Caco-2 (cell line): ENCODE results near the gene GRIPAP1. TPM values are rescaled to one million over a fixed set of nuclear protein-coding genes. Genes with fewer than 3 reads are reported as not detected.

Source experiments
- Bru-seq: library from RNA; stranded (reverse); fragments of 400-500 nt; gene quantifications from one replicate; lab custom pipeline; 2021; lab: Mats Ljungman, UMichigan
- BruChase-seq, 2 experiments: library from RNA; stranded (reverse); fragments of 400-500 nt; gene quantifications; one replicate each; lab custom pipeline; 2021; lab: Mats Ljungman, UMichigan
- BruUV-seq: library from RNA; stranded (reverse); fragments of 400-500 nt; replicated peaks from 2 replicates; lab custom pipeline; 2021; lab: Mats Ljungman, UMichigan
- CTCF ChIA-PET: fragments of 300-600 bp; sonication (Branson Sonifier 250); formaldehyde crosslinking; loops from one replicate; lab custom pipeline; 2022; ENCODE audit warnings: antibody characterized with exemption; lab: Charles Lee
- POLR2A ChIA-PET: fragments of 300-600 bp; sonication (Branson Sonifier 250); formaldehyde crosslinking; loops from one replicate; lab custom pipeline; 2022; ENCODE audit warnings: antibody characterized with exemption; lab: Charles Lee
- DNase-seq, 2 experiments: peaks; one replicate each; pipeline versions ENCODE4 v3.0.0 to v3.0.0-alpha.2; 2020 to 2022
- H3K27me3 ChIP-seq: replicated peaks from 2 replicates; pipeline ENCODE4 v1.6.0; 2011; ENCODE audit warnings: low read length; ENCODE audit not compliant: control insufficient read depth, insufficient read depth
- H3K36me3 ChIP-seq: 2 replicates; pipeline ENCODE4 v1.5.1; 2011; ENCODE audit warnings: low read length; ENCODE audit not compliant: control insufficient read depth, insufficient read depth
- H3K4me1 ChIP-seq: fragments of 250-450 bp; sonication (Bioruptor Pico); 2 replicates; pipeline ENCODE4 v1.5.1; 2020; ENCODE audit warnings: mild to moderate bottlenecking
- H3K4me3 ChIP-seq: 2 replicates; pipeline ENCODE4 v1.5.1; 2011; ENCODE audit warnings: low read depth, mild to moderate bottlenecking, control low read depth, low read length
- H3K9me3 ChIP-seq: fragments of 250-450 bp; sonication (Bioruptor Pico); 2 replicates; pipeline ENCODE4 v1.5.1; 2020; ENCODE audit warnings: mild to moderate bottlenecking, moderate library complexity
- H3K27ac Mint-ChIP-seq: one replicate; pipeline ENCODE4 v1.8.0; 2022; ENCODE audit warnings: mixed read lengths; ENCODE audit not compliant: unreplicated experiment
- H3K27me3 Mint-ChIP-seq: one replicate; pipeline ENCODE4 v1.8.0; 2022; ENCODE audit warnings: mixed read lengths; ENCODE audit not compliant: insufficient read depth, unreplicated experiment
- H3K36me3 Mint-ChIP-seq: one replicate; pipeline ENCODE4 v1.8.0; 2022; ENCODE audit warnings: mild to moderate bottlenecking, mixed read lengths; ENCODE audit not compliant: insufficient read depth, unreplicated experiment
- H3K4me1 Mint-ChIP-seq: one replicate; pipeline ENCODE4 v1.8.0; 2022; ENCODE audit warnings: low read depth, mixed read lengths; ENCODE audit not compliant: unreplicated experiment
- H3K4me3 Mint-ChIP-seq: one replicate; pipeline ENCODE4 v1.8.0; 2022; ENCODE audit warnings: mild to moderate bottlenecking, moderate library complexity, mixed read lengths; ENCODE audit not compliant: unreplicated experiment
- H3K9me3 Mint-ChIP-seq: one replicate; pipeline ENCODE4 v1.8.0; 2022; ENCODE audit warnings: mixed read lengths; ENCODE audit not compliant: unreplicated experiment
- intact Hi-C: fragments of 100-400 bp; cut with micrococcal nuclease; formaldehyde crosslinking; loops from one replicate; pipeline ENCODE4 v1.10.0; 2022; ENCODE audit not compliant: unreplicated experiment
- long read RNA-seq: library from polyadenylated mRNA; stranded (forward); transcript quantifications from one replicate; pipeline ENCODE4 v2.0.0, GENCODE V29; 2022
- total RNA-seq: library from RNA; stranded (reverse); gene quantifications from 2 replicates; pipeline ENCODE4 v1.2.3, GENCODE V29; 2022
- TF ChIP-seq, protein P1 (sequence below), 2 experiments: fragments of 200-600 bp in 1 of 2; IDR thresholded peaks; 1 replicate in 1 of 2; 2 replicates in 1 of 2; pipeline versions ENCODE4 v1.5.1 to v1.8.0; 2011 to 2022; ENCODE audit warnings: antibody characterized with exemption in 1 of 2, control low read depth in 1 of 2, inconsistent platforms in 1 of 2, low read depth in 1 of 2, low read length in 1 of 2, mild to moderate bottlenecking in 1 of 2, moderate library complexity in 1 of 2; ENCODE audit not compliant: insufficient read depth in 1 of 2, severe bottlenecking in 1 of 2, unreplicated experiment in 1 of 2

The GRIPAP1 gene
- 43.1 and 43.6 TPM in 2 replicates for total RNA-seq
- Bru-seq, nascent RNA, result percentile 64 among the genes with signal in this experiment
- BruChase-seq, experiment 1, labeled RNA remaining after a 2-hour chase, result percentile 73 among the genes with signal in this experiment
- BruChase-seq, experiment 2, labeled RNA remaining after a 6-hour chase, result percentile 78 among the genes with signal in this experiment
- long read RNA-seq, transcript GRIPAP1-201 (26 exons, 3,031 nt), result major isoform, 16 of 27 reads
- long read RNA-seq, partial matches to known transcripts, result 6 of 27 reads
- long read RNA-seq, other reads (novel, unspliced or antisense), result 5 of 27 reads

GRCh38 chrX:49002091-49002935 is at the start of gene GRIPAP1:
TSS of gene GRIPAP1 (minus strand) at chrX:49002264. CDS start at chrX:49002229, 35 bp downstream.
- BruUV-seq, result TSS peak; percentile 38
- intact Hi-C loops, result loop anchor here (1.0 kb wide), 1 partner anchor 41 kb away; the partner anchor contains the start of gene TFE3
- no peaks in the 10 kb centered on the region for H3K36me3 ChIP-seq

DNA sequence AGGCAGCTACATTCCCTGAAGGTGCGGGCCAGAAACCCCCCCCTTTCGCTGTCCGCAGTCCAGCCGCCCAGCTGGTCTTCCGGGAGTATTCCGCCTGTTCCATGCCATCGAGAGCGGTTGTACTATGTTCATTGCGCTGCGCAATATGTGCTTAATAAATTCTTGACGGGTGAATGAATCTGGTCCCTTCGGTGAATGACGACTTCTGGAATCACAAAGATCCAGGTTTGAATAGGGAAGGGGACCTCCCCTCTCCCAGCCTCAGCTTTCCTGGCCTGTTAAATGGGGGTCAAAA is 41.9 kb upstream of the GRIPAP1 start:
- TSS peak; percentile 46 for BruUV-seq
- TF ChIP-seq, protein P1, sequence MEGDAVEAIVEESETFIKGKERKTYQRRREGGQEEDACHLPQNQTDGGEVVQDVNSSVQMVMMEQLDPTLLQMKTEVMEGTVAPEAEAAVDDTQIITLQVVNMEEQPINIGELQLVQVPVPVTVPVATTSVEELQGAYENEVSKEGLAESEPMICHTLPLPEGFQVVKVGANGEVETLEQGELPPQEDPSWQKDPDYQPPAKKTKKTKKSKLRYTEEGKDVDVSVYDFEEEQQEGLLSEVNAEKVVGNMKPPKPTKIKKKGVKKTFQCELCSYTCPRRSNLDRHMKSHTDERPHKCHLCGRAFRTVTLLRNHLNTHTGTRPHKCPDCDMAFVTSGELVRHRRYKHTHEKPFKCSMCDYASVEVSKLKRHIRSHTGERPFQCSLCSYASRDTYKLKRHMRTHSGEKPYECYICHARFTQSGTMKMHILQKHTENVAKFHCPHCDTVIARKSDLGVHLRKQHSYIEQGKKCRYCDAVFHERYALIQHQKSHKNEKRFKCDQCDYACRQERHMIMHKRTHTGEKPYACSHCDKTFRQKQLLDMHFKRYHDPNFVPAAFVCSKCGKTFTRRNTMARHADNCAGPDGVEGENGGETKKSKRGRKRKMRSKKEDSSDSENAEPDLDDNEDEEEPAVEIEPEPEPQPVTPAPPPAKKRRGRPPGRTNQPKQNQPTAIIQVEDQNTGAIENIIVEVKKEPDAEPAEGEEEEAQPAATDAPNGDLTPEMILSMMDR (IDR thresholded peaks at IDR 0.05; ENCODE audit: insufficient read depth in 1 of 2, low read depth in 1 of 2, low read length in 1 of 2, severe bottlenecking in 1 of 2, unreplicated experiment in 1 of 2), result no peak
- ChIA-PET CTCF (interaction anchor here (0.6 to 2.1 kb wide), 4 partner anchors 16 to 112 kb away, joined by 3 to 5 read pairs (median 4); no protein-coding TSS in a partner anchor), POLR2A (interaction anchor here (0.8 to 1.2 kb wide), 3 partner anchors 9 to 147 kb away, joined by 3 to 14 read pairs (median 11); no protein-coding TSS in a partner anchor)
- H3K9me3 ChIP-seq, result no peaks in the 10 kb centered on the region
- peaks cover 26% of the 10 kb centered on the region for H3K36me3 Mint-ChIP-seq
- H3K4me3 ChIP-seq, result peak overlapping the region; percentile 29
- H3K27me3 Mint-ChIP-seq, result no peaks in the 10 kb centered on the region
- H3K4me1 ChIP-seq, result peaks cover 16% of the 10 kb centered on the region
- H3K36me3 ChIP-seq, result no peaks in the 10 kb centered on the region
- intact Hi-C loops, result loop anchor here (1.0 to 10.0 kb wide), 7 partner anchors 30 to 147 kb away; partner anchors contain the start of genes GRIPAP1, PIM2, PQBP1 and PRAF2
- no peaks in the 10 kb centered on the region for H3K9me3 Mint-ChIP-seq
- peaks cover 7% of the 10 kb centered on the region for H3K4me1 Mint-ChIP-seq
- H3K4me3 Mint-ChIP-seq, result peak overlapping the region; percentile 88
- no peaks in the 10 kb centered on the region for H3K27me3 ChIP-seq
- peak overlapping the region; percentile 95 for H3K27ac Mint-ChIP-seq
- DNase-seq, result no peak

More at GRCh38 chrX:49002091-49002935, at the start of gene GRIPAP1:
- peak; percentile 72 to 78 for DNase-seq
- no peaks in the 10 kb centered on the region for H3K9me3 Mint-ChIP-seq
- peaks cover 20% of the 10 kb centered on the region for H3K36me3 Mint-ChIP-seq
- CTCF ChIA-PET, result interaction anchor here (0.6 to 1.2 kb wide), 5 partner anchors 41 to 267 kb away, joined by 3 to 7 read pairs (median 3); partner anchors contain the start of genes PPP1R3F and TFE3
- H3K4me3 Mint-ChIP-seq, result peak within 1 kb of the TSS; percentile 98
- Histone ChIP-seq H3K27me3 (no peaks in the 10 kb centered on the region), H3K4me3 (peak within 1 kb of the TSS; percentile 50), H3K4me1 (no peaks in the 10 kb centered on the region), H3K9me3 (no peaks in the 10 kb centered on the region)
- H3K27ac Mint-ChIP-seq, result peak within 1 kb of the TSS; percentile 94
- POLR2A ChIA-PET, result interaction anchor here (0.5 to 1.0 kb wide), 8 partner anchors 38 to 463 kb away, joined by 3 to 9 read pairs (median 6); partner anchors contain the start of genes OTUD5, PQBP1, TBC1D25 and TIMM17B
- TF ChIP-seq, protein P1 (IDR thresholded peaks at IDR 0.05; ENCODE audit: insufficient read depth in 1 of 2, low read depth in 1 of 2, low read length in 1 of 2, severe bottlenecking in 1 of 2, unreplicated experiment in 1 of 2), result no peak
- H3K27me3 Mint-ChIP-seq, result no peaks in the 10 kb centered on the region
- H3K4me1 Mint-ChIP-seq, result peaks cover 10% of the 10 kb centered on the region
